DMS 273 (cell line): ENCODE results near the gene RNF166.
"Not testable (repeated sequence)": the region's sequence is repeated elsewhere in the genome, so short reads cannot be mapped to it uniquely, and the experiment has no call there.

ENCODE experiments used
- DNase-seq: peaks from one replicate; lab custom pipeline; 2025; ENCODE audit not compliant: unreplicated experiment; lab: John Stamatoyannopoulos, UW

The RNF166 gene

GRCh38 chr16:88678224-88678979 lies 27.8 kb downstream of the RNF166 start:
- peak; percentile 37 for DNase-seq

- DNase-seq = no peak
These were observed 28.5 kb downstream of the RNF166 start for GRCh38 chr16:88677721-88678120.

- no peak for DNase-seq
These were observed 29.5 kb downstream of the RNF166 start for GRCh38 chr16:88676502-88677242.

GRCh38 chr16:88673716-88674379 lies 32.4 kb downstream of the RNF166 start:
- no peak for DNase-seq

- peak; percentile 61 for DNase-seq
These were observed 33.4 kb downstream of the RNF166 start for GRCh38 chr16:88672776-88673175.

GRCh38 chr16:88671806-88672205 lies 34.4 kb downstream of the RNF166 start:
- no peak for DNase-seq

GRCh38 chr16:88669980-88670379 lies 36.2 kb downstream of the RNF166 start:
- DNase-seq = no peak

- not testable (repeated sequence) for DNase-seq
These were observed 36.7 kb downstream of the RNF166 start for GRCh38 chr16:88669493-88669892.

- DNase-seq = no peak
These were observed 38.7 kb downstream of the RNF166 start for GRCh38 chr16:88667461-88667860.

- DNase-seq = no peak
These were observed 40.6 kb downstream of the RNF166 start for GRCh38 chr16:88665570-88665969.

- DNase-seq = no peak
These were observed 41.1 kb downstream of the RNF166 start for GRCh38 chr16:88665148-88665547.

GRCh38 chr16:88662843-88663606 lies 43.2 kb downstream of the RNF166 start, which contains the start of gene MVD:
Gene MVD, minus strand, starts transcription at chr16:88663091. Its CDS starts 11 bp downstream, at chr16:88663080.
- peak; percentile 99 for DNase-seq

GRCh38 chr16:88662222-88662842 lies 43.9 kb downstream of the RNF166 start:
- DNase-seq = no peak

- no peak for DNase-seq
These were observed 44.7 kb downstream of the RNF166 start for GRCh38 chr16:88661468-88661867.

GRCh38 chr16:88659160-88659559 lies 47.0 kb downstream of the RNF166 start:
- DNase-seq = no peak

GRCh38 chr16:88658714-88659113 lies 47.5 kb downstream of the RNF166 start:
- DNase-seq = no peak

- DNase-seq = no peak
These were observed 48.8 kb downstream of the RNF166 start for GRCh38 chr16:88657371-88657770.

- DNase-seq = no peak
These were observed 49.8 kb downstream of the RNF166 start for GRCh38 chr16:88656291-88656980.

- no peak for DNase-seq
These were observed 50.4 kb downstream of the RNF166 start for GRCh38 chr16:88655733-88656281.
